ENCODE data around the gene FAM83F.
"Not testable (repeated sequence)": the region's sequence is repeated elsewhere in the genome, so short reads cannot be mapped to it uniquely, and the experiment has no call there.

FAM83F gene

GRCh38 chr22:40019100-40019499, 24.3 kb downstream of the FAM83F start:
- DNase-seq: no peak

GRCh38 chr22:40020956-40021355, 26.2 kb downstream of the FAM83F start:
- DNase-seq: no peak

- DNase-seq: no peak
Measured at GRCh38 chr22:40021401-40022000, 26.7 kb downstream of the FAM83F start.

- no peak for DNase-seq
Measured at GRCh38 chr22:40022536-40023240, 27.9 kb downstream of the FAM83F start.

GRCh38 chr22:40023341-40023841, 28.6 kb downstream of the FAM83F start:
- no peak for DNase-seq

GRCh38 chr22:40024201-40025061, 29.7 kb downstream of the FAM83F start:
- peak; percentile 74 for DNase-seq

GRCh38 chr22:40025062-40025379, 30.3 kb downstream of the FAM83F start:
- not testable (repeated sequence) for DNase-seq

- DNase-seq: no peak
Measured at GRCh38 chr22:40025856-40026255, 31.1 kb downstream of the FAM83F start.

- no peak for DNase-seq
Measured at GRCh38 chr22:40026641-40027040, 31.9 kb downstream of the FAM83F start.

- DNase-seq: no peak
Measured at GRCh38 chr22:40027191-40028097, 32.7 kb downstream of the FAM83F start.

GRCh38 chr22:40028098-40028425, 33.3 kb downstream of the FAM83F start:
- DNase-seq: no peak

- no peak for DNase-seq
Measured at GRCh38 chr22:40029189-40029890, 34.6 kb downstream of the FAM83F start.

- no peak for DNase-seq
Measured at GRCh38 chr22:40030026-40030757, 35.4 kb downstream of the FAM83F start.

GRCh38 chr22:40030758-40031095, 36.0 kb downstream of the FAM83F start:
- no peak for DNase-seq

GRCh38 chr22:40031766-40032470, 37.2 kb downstream of the FAM83F start:
- no peak for DNase-seq

- no peak for DNase-seq
Measured at GRCh38 chr22:40033586-40034380, 39.0 kb downstream of the FAM83F start.

- no peak for DNase-seq
Measured at GRCh38 chr22:40035351-40035750, 40.6 kb downstream of the FAM83F start.

GRCh38 chr22:40036126-40036525, 41.4 kb downstream of the FAM83F start:
- DNase-seq: no peak

GRCh38 chr22:40036591-40037225, 42.0 kb downstream of the FAM83F start:
- DNase-seq: peak; percentile 76

GRCh38 chr22:40037320-40037719, 42.6 kb downstream of the FAM83F start:
- no peak for DNase-seq
